Stimulated activated CD4-positive, alpha-beta T cell treated with anti-CD3 and anti-CD28 coated beads, Interleukin-1b, Interleukin-23, amount 100 ng/mL, for 24 hours (primary cell): ENCODE measurements around the gene FRMD4A.

Experiments
- DNase-seq, 4 experiments: peaks; one replicate each; pipeline ENCODE4 v3.0.0-alpha.2; 2020; ENCODE audit warnings: low read depth in 4 of 4, low spot score in 1 of 4

The FRMD4A gene

GRCh38 chr10:14191407-14191806 lies 139.3 kb downstream of the FRMD4A start:
- DNase-seq, result no peak

- no peak for DNase-seq
Measured at GRCh38 chr10:14190702-14191101, 140.0 kb downstream of the FRMD4A start.

- no peak for DNase-seq
Measured at GRCh38 chr10:14186245-14186644, 144.5 kb downstream of the FRMD4A start.

- peak; percentile 23 to 45 (median 43) for DNase-seq
Measured at GRCh38 chr10:14185316-14186045, 145.2 kb downstream of the FRMD4A start.

DNA sequence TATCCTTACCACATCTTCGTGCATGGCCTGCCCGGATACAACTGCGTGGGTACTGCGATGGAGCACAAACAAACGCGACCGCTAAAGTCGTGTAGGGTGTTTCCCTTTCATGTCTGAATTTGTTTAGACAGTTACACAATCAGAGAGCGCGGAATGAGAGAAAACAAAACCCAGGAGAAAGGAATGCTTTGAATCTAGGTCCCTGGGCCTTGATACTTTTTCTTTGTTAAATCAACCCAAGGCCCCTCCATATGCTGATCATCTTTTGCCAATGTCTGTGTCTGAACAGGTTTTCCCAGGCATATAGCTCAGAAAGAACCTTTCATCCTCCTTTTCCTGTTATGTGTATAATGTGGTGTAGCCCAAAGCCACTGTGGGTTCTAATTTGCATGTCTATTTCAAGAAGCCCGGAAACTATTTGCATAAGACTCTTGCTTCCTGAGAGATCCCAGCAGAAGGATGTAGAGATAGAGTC lies 145.8 kb downstream of the FRMD4A start:
- peak in 1 of 4 experiments; percentile 13 for DNase-seq

- DNase-seq, result no peak
Measured at GRCh38 chr10:14182781-14183180, 147.9 kb downstream of the FRMD4A start.

GRCh38 chr10:14181567-14181936 lies 149.2 kb downstream of the FRMD4A start:
- DNase-seq, result no peak

DNA sequence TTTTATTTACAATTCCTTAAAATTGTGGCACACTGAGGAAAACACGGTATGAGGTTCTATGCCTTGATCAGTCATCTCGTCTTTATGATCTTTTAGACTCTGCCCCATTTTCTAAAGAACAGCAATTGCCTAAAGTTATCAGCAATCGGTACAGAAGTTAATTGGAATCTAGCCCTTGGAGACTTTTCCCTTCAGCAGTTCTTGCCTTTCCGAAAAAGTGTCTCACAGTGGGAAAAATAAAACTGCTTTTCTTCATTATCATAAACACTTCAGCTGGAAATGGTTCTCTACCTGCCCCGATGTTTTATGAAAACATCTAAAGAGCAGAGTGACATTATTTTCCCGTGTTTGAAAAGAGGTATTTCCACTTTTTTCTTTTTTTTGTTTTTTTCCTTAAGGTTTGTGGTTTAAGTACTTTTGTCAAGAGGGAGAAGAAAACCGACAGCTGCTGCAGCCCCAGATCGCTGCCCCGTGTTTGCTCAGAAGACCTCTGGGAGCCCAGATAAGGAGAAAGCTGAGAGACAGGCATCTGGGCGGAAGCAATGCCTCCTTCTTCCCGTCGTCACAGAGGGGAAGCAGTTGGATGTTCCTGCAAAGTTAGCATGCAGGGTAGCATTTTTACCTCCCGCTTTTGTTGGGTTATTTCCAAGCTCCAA lies 149.7 kb downstream of the FRMD4A start:
- DNase-seq, result no peak

DNA sequence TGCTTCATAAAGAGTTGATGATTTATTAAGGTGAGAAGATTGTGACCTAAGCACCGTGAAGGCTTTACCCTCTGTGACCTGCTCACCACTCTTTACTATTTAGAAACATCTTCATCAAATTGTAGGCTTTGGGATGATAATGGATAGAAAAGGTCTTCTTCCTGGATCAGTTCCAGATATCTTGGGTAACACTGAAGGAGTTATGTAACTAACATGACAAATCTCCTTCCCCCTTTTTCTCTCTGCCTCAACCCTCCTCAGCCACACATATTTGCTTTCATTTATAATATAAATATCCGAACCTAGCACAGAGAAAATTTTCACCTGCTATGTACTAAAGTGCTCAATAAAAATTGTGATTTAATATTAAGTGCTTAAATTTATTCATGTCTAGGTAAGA lies 151.5 kb downstream of the FRMD4A start:
- DNase-seq, result no peak

GRCh38 chr10:14173706-14174594 lies 156.8 kb downstream of the FRMD4A start:
- DNase-seq, result no peak

- DNase-seq, result no peak
Measured at GRCh38 chr10:14173391-14173705, 157.4 kb downstream of the FRMD4A start.

DNA sequence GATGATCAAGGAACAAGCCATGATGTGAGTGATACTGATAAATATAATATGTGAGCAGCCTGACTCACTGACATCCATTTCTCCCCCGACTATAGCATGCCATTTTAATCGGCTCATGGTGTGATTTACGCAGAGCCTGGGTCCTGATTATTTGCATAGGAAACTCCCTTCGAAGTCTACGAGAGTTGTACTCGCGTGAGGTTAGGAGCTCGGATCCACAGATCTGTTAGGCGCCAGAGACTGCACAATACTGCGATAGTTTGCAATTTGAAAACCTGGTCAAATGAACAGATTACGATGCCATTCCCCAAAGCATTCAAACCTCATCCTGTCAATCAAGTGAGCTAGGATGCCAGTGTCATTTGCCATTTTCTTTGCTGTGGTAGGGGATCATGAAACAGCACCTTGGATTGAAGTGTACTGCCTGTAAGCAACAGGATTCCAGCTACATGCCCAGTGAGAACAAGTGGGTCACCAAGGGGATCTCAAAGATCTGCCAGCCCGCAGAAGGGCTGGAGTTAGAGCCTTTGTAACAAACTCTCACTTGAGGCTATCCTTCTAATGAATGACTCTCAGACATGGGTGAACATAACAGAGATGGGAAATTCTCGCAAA lies 158.3 kb downstream of the FRMD4A start:
- DNase-seq, result no peak

DNA sequence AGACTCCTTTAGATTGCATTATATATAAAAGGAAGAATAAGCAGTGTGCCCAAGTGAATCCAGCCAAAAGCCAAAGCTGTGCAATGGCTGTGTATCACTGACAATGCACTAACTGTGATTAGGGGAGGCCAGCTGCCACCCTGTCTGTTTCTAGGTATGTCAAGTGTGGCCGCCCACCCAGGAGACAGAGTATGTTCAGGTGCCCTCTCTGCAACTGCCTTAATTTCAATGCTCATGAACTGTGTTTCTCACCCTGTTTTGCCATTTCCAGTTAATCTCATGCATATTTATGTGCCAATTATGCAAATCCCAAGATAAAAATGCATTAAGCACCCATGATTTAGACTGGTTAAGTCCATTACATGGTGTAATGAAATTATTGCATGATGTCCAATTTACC lies 159.4 kb downstream of the FRMD4A start:
- no peak for DNase-seq

- no peak for DNase-seq
Measured at GRCh38 chr10:14163377-14164086, 167.2 kb downstream of the FRMD4A start.

GRCh38 chr10:14162629-14163344 lies 167.9 kb downstream of the FRMD4A start:
- no peak for DNase-seq

DNA sequence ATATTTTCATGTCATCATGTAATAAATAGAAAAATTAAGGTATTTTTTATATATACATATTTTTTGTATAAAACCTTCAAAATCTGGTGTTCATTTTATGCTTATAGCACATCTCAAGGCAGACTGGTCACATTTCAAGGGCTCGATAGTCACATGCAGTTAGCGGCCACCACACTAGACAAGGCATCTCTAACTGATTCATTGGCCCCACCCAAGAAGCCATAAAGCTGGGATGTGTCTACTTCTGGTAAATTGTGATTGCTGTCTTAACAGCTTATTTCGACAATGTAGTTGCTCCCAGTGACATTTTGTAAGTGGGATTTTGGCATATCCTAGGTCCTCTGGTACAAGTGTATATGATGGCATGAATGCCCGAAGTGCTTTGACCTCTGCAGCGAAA lies 168.7 kb downstream of the FRMD4A start:
- no peak for DNase-seq

DNA sequence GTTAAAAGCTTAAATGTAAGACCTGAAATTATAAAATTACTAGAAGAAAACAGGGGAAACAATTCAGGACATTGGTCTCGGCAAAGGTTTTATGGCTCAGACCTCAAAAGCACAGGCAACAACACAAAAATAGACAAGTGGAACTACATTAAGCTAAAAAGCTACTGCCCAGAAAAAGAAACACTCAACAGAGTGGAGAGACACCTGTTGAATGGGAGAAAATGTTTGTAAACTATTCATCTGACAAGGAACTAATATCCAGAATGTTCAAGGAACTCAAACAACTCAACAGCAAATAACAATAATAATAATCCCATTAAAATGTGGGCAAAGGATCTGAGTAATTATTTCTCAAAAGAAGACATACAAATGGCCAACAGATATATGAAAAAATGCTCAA lies 170.4 kb downstream of the FRMD4A start:
- no peak for DNase-seq

DNA sequence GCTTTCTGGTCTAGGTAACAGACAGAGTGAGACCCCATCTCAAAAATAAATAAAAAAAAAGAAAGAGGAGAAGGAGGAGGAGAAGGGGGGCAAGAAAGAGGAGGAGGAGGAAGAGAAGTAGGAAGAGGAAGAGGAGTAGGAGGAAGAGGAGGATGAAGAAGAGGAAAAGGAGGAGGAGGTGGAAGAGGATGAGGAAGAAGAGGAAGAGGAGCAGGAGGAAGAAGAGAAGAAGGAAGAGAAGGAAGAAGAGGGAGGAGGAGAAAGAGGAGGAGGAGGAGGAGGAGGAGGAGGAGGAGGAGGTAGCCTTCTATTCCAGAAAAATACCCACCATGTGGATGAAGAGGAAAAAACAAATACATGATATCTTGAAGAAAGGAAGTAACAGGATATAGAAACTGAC lies 172.1 kb downstream of the FRMD4A start:
- DNase-seq, result no peak

GRCh38 chr10:14156104-14156503 lies 174.6 kb downstream of the FRMD4A start:
- DNase-seq, result no peak

DNA sequence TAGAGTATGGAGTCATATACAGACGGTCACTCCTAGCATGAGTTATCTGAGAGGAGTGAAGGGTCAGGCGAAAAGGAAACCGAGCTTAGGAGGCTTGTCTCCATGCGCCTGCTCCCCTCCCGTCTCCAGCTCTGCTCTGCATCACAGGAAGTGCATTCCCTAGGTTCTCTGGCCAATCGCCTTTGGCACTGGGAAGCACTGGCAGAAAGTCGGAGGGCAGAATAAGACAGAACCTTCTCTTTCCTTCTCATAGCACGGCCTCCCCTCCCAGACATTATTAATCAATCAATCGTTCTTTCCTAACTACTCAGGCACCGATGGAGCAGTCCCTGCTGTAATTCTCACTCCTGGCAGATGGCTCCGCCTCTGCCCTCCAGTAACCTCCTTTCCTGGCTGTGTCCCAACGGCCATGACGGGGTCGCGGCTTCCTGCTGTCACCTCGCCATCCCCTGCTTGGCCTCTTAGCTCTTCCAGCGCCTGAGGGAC lies 177.1 kb downstream of the FRMD4A start:
- no peak for DNase-seq
